ENCODE data around the gene WFDC8.

WFDC8 gene

DNA sequence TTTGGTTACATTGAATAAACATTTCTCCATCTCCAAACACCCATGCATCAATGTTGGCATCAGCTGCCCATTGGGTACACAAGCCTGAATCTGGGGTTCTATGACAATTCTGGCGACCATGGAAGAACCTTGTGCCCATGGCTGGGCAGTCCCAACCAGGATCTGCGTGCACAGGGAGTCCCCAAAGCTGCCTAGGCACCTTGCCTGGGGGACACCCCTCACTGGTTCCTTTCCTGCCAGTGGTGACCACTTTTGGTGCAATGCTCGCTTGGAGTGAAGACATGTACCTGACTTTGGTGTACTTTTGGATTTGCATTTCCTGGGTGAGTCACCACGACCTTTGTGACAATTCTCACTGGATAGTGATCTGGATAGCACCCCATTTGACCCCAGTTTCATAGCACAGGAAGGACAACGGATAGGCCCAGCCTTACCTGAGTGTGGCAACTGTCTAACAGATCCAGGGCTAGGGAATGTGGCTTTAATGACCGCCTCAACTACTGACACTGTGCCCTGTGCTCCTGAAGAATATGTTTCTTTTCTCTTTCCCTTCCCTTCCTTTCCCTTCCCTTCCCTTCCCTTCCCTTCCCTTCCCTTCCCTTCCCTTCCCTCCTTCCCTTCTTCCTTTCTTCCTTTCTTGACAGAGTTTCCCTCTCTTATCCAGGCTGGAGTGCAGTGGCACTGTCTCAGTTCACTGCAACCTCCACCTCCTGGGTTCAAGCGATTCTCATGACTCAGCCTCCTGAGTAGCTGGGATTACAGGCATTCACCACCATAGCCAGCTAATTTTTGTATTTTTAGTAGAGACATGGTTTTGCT lies 70.8 kb downstream of the WFDC8 start:
- no peak overlapping the region for H3K4me2 ChIP-seq (ENCODE audit: low read length)
- no peaks in the 10 kb centered on the region for H3F3A ChIP-seq (ENCODE audit: control insufficient read depth, insufficient read depth)
- H3K79me2 ChIP-seq (ENCODE audit: control insufficient read depth, low read length): no peaks in the 10 kb centered on the region
- no peaks in the 10 kb centered on the region for H3K4me1 ChIP-seq (ENCODE audit: control insufficient read depth, low read length)
- TF ChIP-seq, protein P1, sequence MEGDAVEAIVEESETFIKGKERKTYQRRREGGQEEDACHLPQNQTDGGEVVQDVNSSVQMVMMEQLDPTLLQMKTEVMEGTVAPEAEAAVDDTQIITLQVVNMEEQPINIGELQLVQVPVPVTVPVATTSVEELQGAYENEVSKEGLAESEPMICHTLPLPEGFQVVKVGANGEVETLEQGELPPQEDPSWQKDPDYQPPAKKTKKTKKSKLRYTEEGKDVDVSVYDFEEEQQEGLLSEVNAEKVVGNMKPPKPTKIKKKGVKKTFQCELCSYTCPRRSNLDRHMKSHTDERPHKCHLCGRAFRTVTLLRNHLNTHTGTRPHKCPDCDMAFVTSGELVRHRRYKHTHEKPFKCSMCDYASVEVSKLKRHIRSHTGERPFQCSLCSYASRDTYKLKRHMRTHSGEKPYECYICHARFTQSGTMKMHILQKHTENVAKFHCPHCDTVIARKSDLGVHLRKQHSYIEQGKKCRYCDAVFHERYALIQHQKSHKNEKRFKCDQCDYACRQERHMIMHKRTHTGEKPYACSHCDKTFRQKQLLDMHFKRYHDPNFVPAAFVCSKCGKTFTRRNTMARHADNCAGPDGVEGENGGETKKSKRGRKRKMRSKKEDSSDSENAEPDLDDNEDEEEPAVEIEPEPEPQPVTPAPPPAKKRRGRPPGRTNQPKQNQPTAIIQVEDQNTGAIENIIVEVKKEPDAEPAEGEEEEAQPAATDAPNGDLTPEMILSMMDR (IDR thresholded peaks at IDR 0.05; ENCODE audit: low read depth, low read length, poor library complexity, severe bottlenecking): no peak
- TF ChIP-seq EZH2phosphoT487 (IDR thresholded peaks at IDR 0.05; ENCODE audit: borderline replicate concordance, low read length): no peak
- H3K27ac ChIP-seq (ENCODE audit: low read depth, low read length): no peak overlapping the region
- 0 out of 2 replicates have a peak, but pooled peaks cover 7% of the 10 kb centered on the region for H3K27me3 ChIP-seq (ENCODE audit: control insufficient read depth, low read length)
- no peaks in the 10 kb centered on the region for H3K9me2 ChIP-seq (replicated peaks; ENCODE audit: control insufficient read depth, low read length)
- no peaks in the 10 kb centered on the region for H3K9me3 ChIP-seq (ENCODE audit: control insufficient read depth, insufficient read depth, low read length)
- no peak overlapping the region for H3K4me3 ChIP-seq (ENCODE audit: low read length)
- no peaks in the 10 kb centered on the region for H3K36me3 ChIP-seq (ENCODE audit: control insufficient read depth, low read length)
- H4K20me1 ChIP-seq (ENCODE audit: control insufficient read depth, insufficient read depth, low read depth, low read length): no peaks in the 10 kb centered on the region

DNA sequence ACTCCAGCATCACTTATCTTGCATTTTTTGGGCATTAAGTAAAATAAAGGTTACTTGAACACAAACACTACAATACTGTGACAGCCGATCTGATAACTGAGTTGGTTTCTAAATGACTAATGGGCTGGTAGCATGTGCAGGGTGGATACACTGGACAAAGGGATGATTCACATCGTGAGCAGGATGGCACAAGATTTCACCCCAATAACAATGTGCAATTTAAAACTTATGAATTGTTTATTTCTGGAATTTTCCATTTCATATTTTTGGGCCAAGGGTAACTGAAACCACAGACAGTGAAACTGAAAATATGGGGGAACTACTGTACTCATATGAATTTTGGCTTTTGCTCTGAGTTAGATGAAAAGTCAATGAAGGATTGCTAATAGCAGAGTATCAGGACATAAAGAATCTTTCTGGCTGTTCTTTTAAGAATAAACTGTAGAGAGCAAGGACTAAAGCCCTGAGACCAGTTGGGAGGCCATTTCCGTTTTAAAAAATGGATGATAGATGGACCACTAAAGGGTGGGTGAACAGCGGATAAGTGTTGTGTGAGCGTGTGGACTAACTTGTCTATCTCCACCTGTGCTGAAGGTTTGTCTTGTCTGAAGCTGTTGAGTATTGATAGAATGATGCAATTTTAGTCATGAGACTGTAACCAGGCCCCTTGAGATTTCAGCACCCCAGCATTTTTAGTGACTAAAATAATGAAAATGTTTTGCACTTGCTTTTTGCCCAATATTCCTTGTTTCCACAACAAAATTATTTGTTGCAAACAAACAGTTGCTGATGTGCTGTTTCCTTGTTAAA lies 71.9 kb downstream of the WFDC8 start:
- Histone ChIP-seq H3K36me3 (ENCODE audit: control insufficient read depth, low read length) (no peaks in the 10 kb centered on the region), H3K79me2 (ENCODE audit: control insufficient read depth, low read length) (no peaks in the 10 kb centered on the region), H3K4me2 (ENCODE audit: low read length) (no peak overlapping the region), H3K4me1 (ENCODE audit: control insufficient read depth, low read length) (no peaks in the 10 kb centered on the region), H3K27ac (ENCODE audit: low read depth, low read length) (no peak overlapping the region), H3K4me3 (ENCODE audit: low read length) (no peak overlapping the region), H3K27me3 (ENCODE audit: control insufficient read depth, low read length) (0 out of 2 replicates have a peak, but pooled peaks cover 5% of the 10 kb centered on the region), H3K9me2 (replicated peaks; ENCODE audit: control insufficient read depth, low read length) (no peaks in the 10 kb centered on the region), H4K20me1 (ENCODE audit: control insufficient read depth, insufficient read depth, low read depth, low read length) (no peaks in the 10 kb centered on the region), H3F3A (ENCODE audit: control insufficient read depth, insufficient read depth) (no peaks in the 10 kb centered on the region), H3K9me3 (ENCODE audit: control insufficient read depth, insufficient read depth, low read length) (no peaks in the 10 kb centered on the region)
- no peak for TF ChIP-seq EZH2phosphoT487 (IDR thresholded peaks at IDR 0.05; ENCODE audit: borderline replicate concordance, low read length)
- TF ChIP-seq, protein P1 (IDR thresholded peaks at IDR 0.05; ENCODE audit: low read depth, low read length, poor library complexity, severe bottlenecking): no peak

DNA sequence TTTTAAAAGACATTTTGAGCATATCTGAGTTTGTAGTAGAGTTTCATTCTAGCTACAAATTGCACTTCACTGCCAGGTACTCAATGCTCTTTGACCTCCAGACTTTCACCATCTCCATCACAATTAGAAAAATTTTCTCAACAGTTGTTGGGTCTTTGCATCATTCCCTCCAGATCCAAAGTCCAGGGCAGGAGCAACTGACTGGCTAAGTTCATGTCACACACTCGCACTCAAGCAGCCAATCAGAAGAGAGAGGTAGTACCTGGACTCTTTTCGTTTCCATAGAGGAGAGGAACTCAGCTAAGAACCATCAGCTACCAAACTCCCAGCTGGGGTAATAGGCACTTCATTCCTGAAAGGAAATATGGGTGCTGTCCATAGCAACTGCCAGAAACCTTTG lies 72.7 kb downstream of the WFDC8 start:
- no peaks in the 10 kb centered on the region for H3F3A ChIP-seq (ENCODE audit: control insufficient read depth, insufficient read depth)
- H3K36me3 ChIP-seq (ENCODE audit: control insufficient read depth, low read length): no peaks in the 10 kb centered on the region
- no peaks in the 10 kb centered on the region for H3K9me2 ChIP-seq (replicated peaks; ENCODE audit: control insufficient read depth, low read length)
- no peaks in the 10 kb centered on the region for H4K20me1 ChIP-seq (ENCODE audit: control insufficient read depth, insufficient read depth, low read depth, low read length)
- no peaks in the 10 kb centered on the region for H3K4me1 ChIP-seq (ENCODE audit: control insufficient read depth, low read length)
- H3K27me3 ChIP-seq (ENCODE audit: control insufficient read depth, low read length): 0 out of 2 replicates have a peak, but pooled peaks cover 5% of the 10 kb centered on the region
- H3K4me3 ChIP-seq (ENCODE audit: low read length): no peak overlapping the region
- no peaks in the 10 kb centered on the region for H3K79me2 ChIP-seq (ENCODE audit: control insufficient read depth, low read length)
- TF ChIP-seq, protein P1 (IDR thresholded peaks at IDR 0.05; ENCODE audit: low read depth, low read length, poor library complexity, severe bottlenecking): no peak
- no peak for TF ChIP-seq EZH2phosphoT487 (IDR thresholded peaks at IDR 0.05; ENCODE audit: borderline replicate concordance, low read length)
- no peak overlapping the region for H3K27ac ChIP-seq (ENCODE audit: low read depth, low read length)
- H3K9me3 ChIP-seq (ENCODE audit: control insufficient read depth, insufficient read depth, low read length): no peaks in the 10 kb centered on the region
- no peak overlapping the region for H3K4me2 ChIP-seq (ENCODE audit: low read length)

All from DOHH2 (cell line).